AG04449 (cell line): Measurements from ENCODE around the gene LRRC25.
"Not testable (repeated sequence)": the region's sequence is repeated elsewhere in the genome, so short reads cannot be mapped to it uniquely, and the experiment has no call there.

Experiments
- CTCF ChIA-PET: fragments of 350-600 bp; formaldehyde crosslinking; extraction: SDS; loops from one replicate; lab custom pipeline; 2021; ENCODE audit warnings: antibody characterized with exemption; lab: Yijun Ruan, JAX
- POLR2A ChIA-PET: fragments of 400-600, 350-600 bp; formaldehyde crosslinking; extraction: SDS; loops from one replicate; lab custom pipeline; 2020; ENCODE audit warnings: antibody characterized with exemption, inconsistent platforms; lab: Yijun Ruan, JAX
- DNase-seq: peaks from one replicate; pipeline ENCODE4 v3.0.0-alpha.2; 2010; ENCODE audit warnings: low read depth, low spot score
- H3K4me3 ChIP-seq: 2 replicates; pipeline ENCODE4 v1.5.1; 2011; ENCODE audit warnings: low read depth, mild to moderate bottlenecking, control low read depth, low read length
- CTCF ChIP-seq: IDR thresholded peaks from one replicate; pipeline ENCODE4 v1.5.1; 2011; ENCODE audit warnings: mild to moderate bottlenecking, moderate library complexity, low read length, control low read depth, inconsistent platforms; ENCODE audit not compliant: insufficient read depth; ENCODE audit errors: missing control alignments

Gene LRRC25

DNA sequence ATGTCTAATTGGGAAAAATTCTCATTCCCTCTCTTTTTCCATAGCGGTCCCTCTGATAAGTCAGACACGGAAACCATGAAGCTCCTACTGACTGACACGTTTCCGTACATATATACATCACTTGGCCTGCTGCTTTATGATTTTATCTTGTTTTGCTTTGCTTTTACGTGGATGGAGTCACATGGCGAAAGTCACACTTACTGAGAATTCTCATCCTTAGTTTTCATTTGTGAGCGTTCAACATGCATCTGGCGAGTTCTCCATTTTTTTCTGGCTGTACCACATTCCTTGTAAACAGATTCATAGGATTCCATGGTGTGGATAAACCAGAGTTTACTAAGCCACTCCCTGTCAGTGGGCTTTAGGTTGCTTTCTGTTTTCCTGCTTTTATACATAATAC is 35.8 kb downstream of the LRRC25 start:
- ChIA-PET CTCF (interaction anchor here (2.4 to 4.9 kb wide), 3 partner anchors 12 to 49 kb away, joined by 17 to 34 read pairs (median 27); no protein-coding TSS in a partner anchor), POLR2A (interaction anchor here (0.7 kb wide), 1 partner anchor 30 kb away, joined by 3 read pairs; no protein-coding TSS in a partner anchor)
- no peak for TF ChIP-seq CTCF
- H3K4me3 ChIP-seq, result no peak overlapping the region
- no peak for DNase-seq

- ChIA-PET POLR2A (no interaction called here), CTCF (interaction anchor here (0.6 to 2.5 kb wide), 6 partner anchors 12 to 78 kb away, joined by 3 to 10 read pairs (median 3); no protein-coding TSS in a partner anchor)
- DNase-seq, result no peak
Observed at GRCh38 chr19:18357041-18357440, 40.4 kb downstream of the LRRC25 start.

GRCh38 chr19:18354743-18355142 is 42.7 kb downstream of the LRRC25 start:
- H3K4me3 ChIP-seq, DNase-seq, POLR2A ChIA-PET: not testable (repeated sequence)
- CTCF ChIA-PET, result interaction anchor here (0.9 to 4.7 kb wide), 7 partner anchors 32 to 76 kb away, joined by 3 to 32 read pairs (median 4); no protein-coding TSS in a partner anchor

More at GRCh38 chr19:18357041-18357440, 40.4 kb downstream of the LRRC25 start:
- no peak for TF ChIP-seq CTCF
- H3K4me3 ChIP-seq, result no peak overlapping the region

DNA sequence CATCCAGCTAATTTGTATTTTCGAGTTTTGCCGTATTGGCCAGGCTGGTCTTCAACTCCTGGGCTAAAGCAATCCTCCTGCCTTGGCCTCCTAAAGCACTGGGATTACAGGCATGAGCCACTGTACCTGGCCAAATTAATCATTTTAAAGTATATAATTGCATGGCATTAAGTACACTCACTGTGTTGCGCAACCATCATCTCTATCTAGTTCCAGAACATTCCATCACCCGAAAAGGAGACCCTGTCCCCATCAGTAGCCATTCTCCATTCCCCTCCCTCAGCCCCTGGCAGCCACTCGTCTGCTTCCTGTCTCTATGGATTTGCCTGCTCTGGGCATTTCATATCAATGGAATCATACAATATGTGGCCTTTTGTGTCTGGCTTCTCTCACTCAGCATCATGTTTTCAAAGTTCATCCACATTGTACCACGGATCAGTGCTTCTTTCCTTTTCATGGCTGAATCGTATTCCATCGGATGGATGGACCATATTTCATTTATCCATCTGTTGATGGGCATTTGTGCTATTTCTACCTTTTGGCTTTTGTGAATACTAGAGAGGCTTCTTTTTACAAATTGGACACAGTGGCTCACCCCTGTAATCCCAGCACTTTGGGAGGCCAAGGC is 43.9 kb downstream of the LRRC25 start:
- CTCF ChIA-PET, result interaction anchor here (1.5 to 4.7 kb wide), 2 partner anchors 36 to 59 kb away, joined by 4 to 32 read pairs; no protein-coding TSS in a partner anchor
- TF ChIP-seq CTCF, result no peak
- no peak overlapping the region for H3K4me3 ChIP-seq
- no peak for DNase-seq
- POLR2A ChIA-PET, result no interaction called here

GRCh38 chr19:18351544-18351943 is 45.9 kb downstream of the LRRC25 start:
- no peak overlapping the region for H3K4me3 ChIP-seq
- ChIA-PET CTCF (interaction anchor here (4.7 to 11.1 kb wide), 2 partner anchors 61 to 63 kb away, joined by 32 to 298 read pairs; partner anchors contain the start of gene SSBP4), POLR2A (no interaction called here)

DNA sequence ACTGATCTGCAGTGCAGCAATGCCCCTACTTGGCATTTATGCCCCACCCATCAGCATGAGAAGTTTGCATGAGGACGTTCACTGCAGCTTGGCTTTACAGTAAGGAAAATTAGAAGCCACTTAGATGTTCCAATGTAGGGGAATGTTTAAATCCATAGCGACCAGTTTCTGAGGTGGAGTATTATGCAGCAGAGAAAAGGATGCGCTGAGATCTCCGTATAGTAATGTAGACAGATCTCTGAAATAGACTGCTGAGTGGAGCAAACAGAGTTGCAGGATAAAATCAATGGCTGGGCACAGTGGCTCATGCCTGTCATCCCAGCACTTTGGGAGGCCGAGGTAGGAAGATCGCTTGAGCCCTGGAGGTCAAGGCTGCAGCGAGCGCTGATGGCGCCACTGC is 46.9 kb downstream of the LRRC25 start:
- CTCF ChIA-PET, result interaction anchor here (0.7 to 11.1 kb wide), 19 partner anchors 9 to 228 kb away, joined by 3 to 298 read pairs (median 6); partner anchors contain the start of genes GDF15, LSM4, PGPEP1 and SSBP4
- POLR2A ChIA-PET, result no interaction called here
- DNase-seq, result no peak
- no peak for TF ChIP-seq CTCF
- H3K4me3 ChIP-seq, result no peak overlapping the region

More at GRCh38 chr19:18351544-18351943, 45.9 kb downstream of the LRRC25 start:
- DNase-seq, result no peak
- no peak for TF ChIP-seq CTCF
